Erythroblast (primary cell): Measurements from ENCODE around the gene ITGAV.

Experiments
- GATA1 ChIP-seq: IDR thresholded peaks from 2 replicates; pipeline ENCODE4 v1.6.1; 2011; ENCODE audit warnings: low read depth, mild to moderate bottlenecking, control low read depth, low read length, moderate library complexity
- POLR2A ChIP-seq: IDR thresholded peaks from 2 replicates; pipeline ENCODE4 v1.6.1; 2011; ENCODE audit warnings: mild to moderate bottlenecking, low read length

- no peak for TF ChIP-seq POLR2A
- no peak for TF ChIP-seq GATA1
Observed at GRCh38 chr2:186570604-186571003, 19.3 kb upstream of the ITGAV start.
